ENCODE results near the gene OR2G6. TPM values are rescaled to one million over a fixed set of nuclear protein-coding genes. Genes with fewer than 3 reads are reported as not detected.
"Not testable (repeated sequence)": the region's sequence is repeated elsewhere in the genome, so short reads cannot be mapped to it uniquely, and the experiment has no call there.

Gene OR2G6
- total RNA-seq (2016; rRNA removed; fragmentation: Illumina TruSeq; extraction: Trizol) (not detected in 2 replicates), polyA plus RNA-seq (2011; rRNA removed) (not detected in 2 replicates), polyA minus RNA-seq (2011; rRNA and poly(A)+ RNA removed; ENCODE audit: low replicate concordance) (not detected in 2 replicates), Bru-seq, nascent RNA (not detected), BruChase-seq, experiment 1, labeled RNA remaining after a 6-hour chase (percentile 3 among the genes with signal in this experiment), BruChase-seq, experiment 2, labeled RNA remaining after a 2-hour chase (percentile 3 among the genes with signal in this experiment)
- total RNA-seq (2016; cell fraction: cytosol; rRNA removed; fragmentation: Illumina TruSeq; extraction: Trizol; ENCODE audit: low read depth): not detected in 2 replicates
- not detected in 2 replicates for total RNA-seq (2016; cell fraction: insoluble cytoplasmic fraction; rRNA removed; fragmentation: Illumina TruSeq; extraction: Trizol)
- total RNA-seq (2016; cell fraction: membrane; rRNA removed; fragmentation: Illumina TruSeq; extraction: Trizol): not detected in 2 replicates
- not detected in 2 replicates for total RNA-seq (2016; cell fraction: nucleus; rRNA removed; fragmentation: Illumina TruSeq; extraction: Trizol)
- not detected in 2 replicates for polyA plus RNA-seq (2011; cell fraction: cytosol; rRNA removed)
- polyA plus RNA-seq (2011; cell fraction: nucleus; rRNA removed): not detected in 2 replicates
- not detected in 2 replicates for polyA plus RNA-seq (2012)
- polyA plus RNA-seq (2016; cell fraction: cytosol; fragmentation: Illumina TruSeq; extraction: Trizol; ENCODE audit: low read depth): not detected in 2 replicates
- polyA plus RNA-seq (2016; cell fraction: insoluble cytoplasmic fraction; fragmentation: Illumina TruSeq; extraction: Trizol; ENCODE audit: low read depth): not detected in 2 replicates
- polyA plus RNA-seq (2016; cell fraction: membrane; fragmentation: Illumina TruSeq; extraction: Trizol; ENCODE audit: low read depth): not detected in 2 replicates
- polyA plus RNA-seq (2016; cell fraction: nucleus; fragmentation: Illumina TruSeq; extraction: Trizol; ENCODE audit: insufficient read depth, low read depth): not detected in 2 replicates
- polyA minus RNA-seq (2011; cell fraction: cytosol; rRNA and poly(A)+ RNA removed): not detected in 2 replicates
- not detected in 2 replicates for polyA minus RNA-seq (2011; cell fraction: nucleus; rRNA and poly(A)+ RNA removed)
- long read RNA-seq, experiment 1: 0 reads
- long read RNA-seq, experiment 2: 0 reads

DNA sequence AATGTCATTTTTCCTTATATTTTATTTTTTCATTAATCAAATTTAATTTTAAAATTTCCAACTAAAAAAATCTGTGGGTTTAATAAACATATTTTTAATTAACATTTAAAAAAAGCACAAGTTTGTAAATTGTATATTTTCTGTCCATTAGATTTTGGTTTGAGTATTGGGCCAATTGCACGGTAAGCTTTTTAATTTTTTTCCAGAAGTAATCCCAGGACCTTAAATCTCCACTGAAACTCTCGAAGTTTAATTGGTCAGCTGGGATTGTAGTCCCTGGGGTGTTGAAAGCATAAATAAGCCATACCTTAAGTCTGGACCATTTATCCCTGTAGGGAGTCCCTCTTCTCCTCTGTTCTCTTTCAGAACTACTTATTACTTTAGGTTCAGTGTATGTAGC, at the start of gene OR2G6:
Gene OR2G6 (plus strand): TSS at position 301 of the 400 bp plus-strand sequence. CDS start 13,574 bp downstream, outside the sequence.
- in situ Hi-C loops (cut with HindIII; ENCODE audit: extremely low pct_ligation_motif_present, low pct_unique_long_range_greater_than_20kb); H2AFZ ChIP-seq (ENCODE audit: low read length); intact Hi-C loops (cut with micrococcal nuclease; ENCODE audit: unreplicated experiment); H3K4me2 ChIP-seq (ENCODE audit: low read depth, low read length); H3K4me3 ChIP-seq (replicated peaks in 1 of 3; ENCODE audit: insufficient read depth in 1 of 3, low read depth in 2 of 3, low read length in 3 of 3); BruUV-seq (replicated peaks); H4K20me1 ChIP-seq (ENCODE audit: insufficient read depth, low read length); H3K79me2 ChIP-seq (ENCODE audit: insufficient read depth, low read length); H3K9me3 ChIP-seq (ENCODE audit: low read length); ATAC-seq; POLR2A ChIA-PET; FAIRE-seq; DNase-seq (ENCODE audit: low spot score); H3K27ac ChIP-seq (ENCODE audit: extremely low read length, insufficient read depth, low read length); CTCF ChIA-PET (ENCODE audit: low intra/inter-chr PET ratio, low total read pairs); H3K36me3 ChIP-seq (replicated peaks in 1 of 2; ENCODE audit: control insufficient read depth in 1 of 2, insufficient read depth in 2 of 2, low read length in 2 of 2); H3K4me1 ChIP-seq (ENCODE audit: insufficient read depth, low read length); H3K27me3 ChIP-seq (ENCODE audit: control insufficient read depth in 1 of 2, insufficient read depth in 2 of 2, low read length in 2 of 2); H3K9ac ChIP-seq (ENCODE audit: insufficient read depth, low read depth, low read length): not testable (repeated sequence)
- no CpG with 5 or more reads among the region's 2 CpGs for WGBS (ENCODE audit: low lambda C conversion rate)

DNA sequence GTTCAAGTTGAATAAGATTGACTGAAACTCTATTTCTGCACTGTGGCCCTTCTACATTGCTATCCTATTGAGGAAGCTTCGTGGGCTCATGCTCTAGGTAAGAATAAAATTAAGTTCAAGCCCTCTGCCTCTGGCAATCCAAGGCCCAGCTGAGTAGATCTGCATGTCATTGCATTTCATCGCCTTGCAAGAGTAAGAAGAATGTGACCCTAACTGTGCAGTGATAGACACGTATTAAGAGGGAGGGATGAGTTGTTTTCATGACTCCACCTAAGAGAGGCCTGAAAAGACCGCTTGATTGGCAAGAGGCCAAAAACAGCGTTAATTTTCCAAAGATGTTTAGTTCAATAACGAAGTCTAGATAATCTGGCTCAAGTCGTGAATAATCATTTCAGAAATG, 48.8 kb upstream of the OR2G6 start:
- H3K36me3 ChIP-seq (replicated peaks in 1 of 2; ENCODE audit: control insufficient read depth in 1 of 2, insufficient read depth in 2 of 2, low read length in 2 of 2); DNase-seq (ENCODE audit: low spot score); FAIRE-seq; H3K27ac ChIP-seq (ENCODE audit: extremely low read length, insufficient read depth, low read length); CTCF ChIA-PET (ENCODE audit: low intra/inter-chr PET ratio, low total read pairs); H3K4me3 ChIP-seq (replicated peaks in 1 of 3; ENCODE audit: insufficient read depth in 1 of 3, low read depth in 2 of 3, low read length in 3 of 3); BruUV-seq (replicated peaks); in situ Hi-C loops (cut with HindIII; ENCODE audit: extremely low pct_ligation_motif_present, low pct_unique_long_range_greater_than_20kb); H2AFZ ChIP-seq (ENCODE audit: low read length); ATAC-seq; POLR2A ChIA-PET; H3K4me2 ChIP-seq (ENCODE audit: low read depth, low read length); H4K20me1 ChIP-seq (ENCODE audit: insufficient read depth, low read length); H3K4me1 ChIP-seq (ENCODE audit: insufficient read depth, low read length); H3K79me2 ChIP-seq (ENCODE audit: insufficient read depth, low read length); H3K9ac ChIP-seq (ENCODE audit: insufficient read depth, low read depth, low read length); intact Hi-C loops (cut with micrococcal nuclease; ENCODE audit: unreplicated experiment); H3K27me3 ChIP-seq (ENCODE audit: control insufficient read depth in 1 of 2, insufficient read depth in 2 of 2, low read length in 2 of 2): not testable (repeated sequence)
- H3K9me3 ChIP-seq (ENCODE audit: low read length): peaks cover 10% of the 10 kb centered on the region
- WGBS (ENCODE audit: low lambda C conversion rate): 10% methylated on average over 7 of the region's 7 CpGs
